Measurements from ENCODE around the gene MADD. TPM values are rescaled to one million over a fixed set of nuclear protein-coding genes. Genes with fewer than 3 reads are reported as not detected.

MADD gene
- total RNA-seq, 1 donor from 2014 or later: 29.6 TPM

DNA sequence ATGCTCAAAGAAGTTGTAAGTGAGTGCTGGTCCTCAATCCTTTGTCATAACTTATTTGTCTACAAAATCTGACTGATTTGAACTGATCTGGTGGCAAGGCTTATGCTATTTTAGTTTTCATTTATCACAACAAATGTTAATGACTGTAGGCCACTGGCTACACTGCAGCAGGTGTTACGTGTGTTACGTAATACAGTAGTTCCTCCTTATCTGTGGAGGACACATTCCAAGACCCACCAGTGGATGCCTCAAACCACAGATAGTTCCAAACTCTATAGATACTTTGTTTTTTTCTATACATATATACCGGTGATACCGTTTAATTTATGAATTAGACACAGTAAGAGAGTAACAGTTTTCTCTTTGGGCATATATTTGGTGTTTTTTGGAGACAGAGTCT lies 7.0 kb downstream of the MADD start:
- peaks cover 30% of the 10 kb centered on the region for H3K36me3 Mint-ChIP-seq (ENCODE audit: low read depth)
- H3K4me1 Mint-ChIP-seq (ENCODE audit: low read depth): peaks cover 8% of the 10 kb centered on the region
- no peak overlapping the region for H3K4me3 Mint-ChIP-seq (ENCODE audit: unreplicated experiment)
- DNase-seq (ENCODE audit: low spot score): no peak
- no peaks in the 10 kb centered on the region for H3K9me3 Mint-ChIP-seq (ENCODE audit: low read depth)
- no peaks in the 10 kb centered on the region for H3K27me3 Mint-ChIP-seq (ENCODE audit: low read depth)
- no peak for TF ChIP-seq CTCF (IDR thresholded peaks at IDR 0.05)
- no peak overlapping the region for H3K27ac Mint-ChIP-seq (ENCODE audit: unreplicated experiment)

DNA sequence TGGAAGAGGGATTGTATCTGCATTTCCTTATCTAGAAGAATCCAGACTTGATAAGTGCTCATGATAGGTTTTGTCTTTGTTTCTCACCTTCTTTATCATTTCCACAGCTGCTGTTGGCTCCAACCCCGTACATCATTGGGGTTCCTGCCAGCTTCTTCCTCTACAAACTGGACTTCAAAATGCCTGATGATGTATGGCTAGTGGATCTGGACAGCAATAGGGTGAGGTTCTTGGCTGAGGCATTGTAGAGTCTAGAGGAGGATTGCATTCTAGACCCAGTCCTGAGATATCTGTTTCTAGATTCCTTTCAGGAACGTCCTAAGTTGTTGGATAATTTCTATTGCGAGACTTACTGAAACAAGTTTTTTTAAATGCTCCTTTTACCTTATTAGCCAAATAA lies 8.1 kb downstream of the MADD start:
- TF ChIP-seq CTCF (IDR thresholded peaks at IDR 0.05): no peak
- no peak for DNase-seq (ENCODE audit: low spot score)
- Mint-ChIP-seq H3K36me3 (ENCODE audit: low read depth) (peaks cover 38% of the 10 kb centered on the region), H3K27me3 (ENCODE audit: low read depth) (no peaks in the 10 kb centered on the region), H3K4me1 (ENCODE audit: low read depth) (no peaks in the 10 kb centered on the region), H3K4me3 (ENCODE audit: unreplicated experiment) (no peak overlapping the region), H3K9me3 (ENCODE audit: low read depth) (no peaks in the 10 kb centered on the region), H3K27ac (ENCODE audit: unreplicated experiment) (no peak overlapping the region)

GRCh38 chr11:47278769-47279168 lies 8.8 kb downstream of the MADD start:
- H3K27me3 Mint-ChIP-seq (ENCODE audit: low read depth): no peaks in the 10 kb centered on the region
- H3K4me3 Mint-ChIP-seq (ENCODE audit: unreplicated experiment): no peak overlapping the region
- H3K9me3 Mint-ChIP-seq (ENCODE audit: low read depth): no peaks in the 10 kb centered on the region
- TF ChIP-seq CTCF (IDR thresholded peaks at IDR 0.05): no peak
- H3K27ac Mint-ChIP-seq (ENCODE audit: unreplicated experiment): no peak overlapping the region
- peaks cover 38% of the 10 kb centered on the region for H3K36me3 Mint-ChIP-seq (ENCODE audit: low read depth)
- DNase-seq (ENCODE audit: low spot score): no peak
- no peaks in the 10 kb centered on the region for H3K4me1 Mint-ChIP-seq (ENCODE audit: low read depth)

DNA sequence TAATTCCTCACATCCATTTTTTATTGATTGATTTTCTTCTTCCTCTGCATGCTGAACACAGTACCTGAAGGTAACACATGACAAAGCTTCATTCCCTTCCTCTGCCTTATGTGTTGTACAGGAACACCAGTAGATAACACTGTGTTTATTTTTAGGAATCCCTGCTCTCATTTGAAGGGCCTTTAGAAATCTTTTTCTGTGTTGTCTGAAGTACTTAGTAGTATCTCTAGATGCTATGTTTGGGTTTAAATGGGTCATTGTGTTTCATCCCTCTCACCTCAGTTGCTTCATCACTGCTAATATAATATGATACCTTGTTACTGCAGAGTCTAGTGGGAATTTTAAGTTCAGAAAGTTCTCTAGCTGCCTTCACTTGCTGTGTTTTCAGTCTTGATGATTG lies 10.2 kb downstream of the MADD start:
- no peak for TF ChIP-seq CTCF (IDR thresholded peaks at IDR 0.05)
- Mint-ChIP-seq H3K4me1 (ENCODE audit: low read depth) (no peaks in the 10 kb centered on the region), H3K27ac (ENCODE audit: unreplicated experiment) (no peak overlapping the region), H3K27me3 (ENCODE audit: low read depth) (no peaks in the 10 kb centered on the region), H3K9me3 (ENCODE audit: low read depth) (no peaks in the 10 kb centered on the region), H3K4me3 (ENCODE audit: unreplicated experiment) (no peak overlapping the region), H3K36me3 (ENCODE audit: low read depth) (peaks cover 48% of the 10 kb centered on the region)
- DNase-seq (ENCODE audit: low spot score): no peak

- peaks cover 51% of the 10 kb centered on the region for H3K36me3 Mint-ChIP-seq (ENCODE audit: low read depth)
- no peak overlapping the region for H3K4me3 Mint-ChIP-seq (ENCODE audit: unreplicated experiment)
These were observed 10.9 kb downstream of the MADD start for GRCh38 chr11:47280860-47281259.

More at GRCh38 chr11:47280860-47281259, 10.9 kb downstream of the MADD start:
- DNase-seq (ENCODE audit: low spot score): no peak
- no peaks in the 10 kb centered on the region for H3K27me3 Mint-ChIP-seq (ENCODE audit: low read depth)
- no peaks in the 10 kb centered on the region for H3K4me1 Mint-ChIP-seq (ENCODE audit: low read depth)
- TF ChIP-seq CTCF (IDR thresholded peaks at IDR 0.05): no peak
- no peaks in the 10 kb centered on the region for H3K9me3 Mint-ChIP-seq (ENCODE audit: low read depth)
- no peak overlapping the region for H3K27ac Mint-ChIP-seq (ENCODE audit: unreplicated experiment)

Measured in chondrocyte (in vitro differentiated cells).